ENCODE measurements around the gene MAN2A1. TPM values are rescaled to one million over a fixed set of nuclear protein-coding genes. Genes with fewer than 3 reads are reported as not detected.

Gene MAN2A1
- total RNA-seq, 2 experiments from 2014 or later, result 50.1 to 52.3 TPM

- no peaks in the 10 kb centered on the region for H3K27me3 Mint-ChIP-seq (ENCODE audit: low read depth)
- peak overlapping the region; percentile 41 for H3K27ac Mint-ChIP-seq
- DNase-seq, result no peak
- intact Hi-C loops (cut with micrococcal nuclease), result no loop called here
- H3K4me3 Mint-ChIP-seq, result no peak overlapping the region
- H3K36me3 Mint-ChIP-seq (ENCODE audit: low read depth), result peaks cover 41% of the 10 kb centered on the region
- peaks cover 20% of the 10 kb centered on the region for H3K4me1 Mint-ChIP-seq (ENCODE audit: low read depth)
- CTCF ChIA-PET, result interaction anchor here (0.6 to 1.1 kb wide), 2 partner anchors 18 to 32 kb away, joined by 3 to 4 read pairs; no protein-coding TSS in a partner anchor
- no peaks in the 10 kb centered on the region for H3K9me3 Mint-ChIP-seq
These were observed 80.0 kb downstream of the MAN2A1 start for GRCh38 chr5:109769597-109770291.

GRCh38 chr5:109775130-109775529, 85.4 kb downstream of the MAN2A1 start:
- H3K9me3 Mint-ChIP-seq, result no peaks in the 10 kb centered on the region
- DNase-seq, result no peak
- CTCF ChIA-PET, result interaction anchor here (0.7 kb wide), 1 partner anchor 79 kb away, joined by 3 read pairs; no protein-coding TSS in a partner anchor
- H3K27ac Mint-ChIP-seq, result no peak overlapping the region
- H3K4me1 Mint-ChIP-seq (ENCODE audit: low read depth), result peaks cover 9% of the 10 kb centered on the region
- no peak overlapping the region for H3K4me3 Mint-ChIP-seq
- no peaks in the 10 kb centered on the region for H3K27me3 Mint-ChIP-seq (ENCODE audit: low read depth)
- intact Hi-C loops (cut with micrococcal nuclease), result no loop called here
- H3K36me3 Mint-ChIP-seq (ENCODE audit: low read depth), result peaks cover 30% of the 10 kb centered on the region

GRCh38 chr5:109779036-109779735, 89.5 kb downstream of the MAN2A1 start:
- H3K4me1 Mint-ChIP-seq (ENCODE audit: low read depth), result peaks cover 6% of the 10 kb centered on the region
- H3K27me3 Mint-ChIP-seq (ENCODE audit: low read depth), result no peaks in the 10 kb centered on the region
- no peak overlapping the region for H3K27ac Mint-ChIP-seq
- CTCF ChIA-PET, result no interaction called here
- H3K4me3 Mint-ChIP-seq, result no peak overlapping the region
- intact Hi-C loops (cut with micrococcal nuclease), result no loop called here
- no peak for DNase-seq
- H3K36me3 Mint-ChIP-seq (ENCODE audit: low read depth), result peaks cover 21% of the 10 kb centered on the region
- no peaks in the 10 kb centered on the region for H3K9me3 Mint-ChIP-seq

GRCh38 chr5:109784687-109785086, 95.0 kb downstream of the MAN2A1 start:
- DNase-seq, result no peak

DNA sequence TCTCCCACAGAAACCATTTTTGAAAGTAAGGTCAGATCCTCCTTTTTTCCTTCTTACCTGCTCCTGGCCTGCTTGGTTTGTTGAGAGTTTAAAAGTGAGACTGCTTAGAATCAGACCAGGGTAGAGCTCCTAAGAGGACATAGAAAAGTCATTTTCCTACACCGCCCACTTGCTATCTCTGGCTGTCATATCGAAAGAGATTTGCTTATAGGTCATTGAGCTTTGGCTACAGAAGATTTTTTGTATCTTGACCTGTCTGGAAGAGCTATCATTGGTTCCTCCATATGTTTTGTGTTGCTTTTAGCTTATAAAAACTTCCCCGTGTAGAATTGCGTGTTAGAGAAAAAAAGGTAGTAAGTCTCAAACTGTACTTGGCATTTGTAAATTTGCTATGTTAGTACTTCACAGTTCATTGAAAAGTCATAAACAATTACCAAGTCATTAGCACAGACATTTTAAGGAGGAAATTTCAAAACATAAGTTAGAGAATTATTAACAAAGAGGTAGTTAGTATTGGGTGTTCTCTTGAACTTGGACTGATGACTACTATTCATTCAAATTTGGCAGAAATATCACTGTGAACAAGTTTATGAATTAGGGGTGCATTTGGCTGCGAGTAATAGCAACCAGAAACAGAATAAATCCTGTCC, 96.6 kb downstream of the MAN2A1 start:
- peaks cover 26% of the 10 kb centered on the region for H3K36me3 Mint-ChIP-seq (ENCODE audit: low read depth)
- H3K9me3 Mint-ChIP-seq, result no peaks in the 10 kb centered on the region
- no peak overlapping the region for H3K27ac Mint-ChIP-seq
- CTCF ChIA-PET, result interaction anchor here (1.7 kb wide), 1 partner anchor 98 kb away, joined by 3 read pairs; no protein-coding TSS in a partner anchor
- H3K27me3 Mint-ChIP-seq (ENCODE audit: low read depth), result no peaks in the 10 kb centered on the region
- no peak overlapping the region for H3K4me3 Mint-ChIP-seq
- no peak for DNase-seq
- H3K4me1 Mint-ChIP-seq (ENCODE audit: low read depth), result peaks cover 20% of the 10 kb centered on the region
- intact Hi-C loops (cut with micrococcal nuclease), result loop anchor here (5.0 kb wide), 1 partner anchor 151 kb away; no protein-coding TSS in a partner anchor

More at GRCh38 chr5:109784687-109785086, 95.0 kb downstream of the MAN2A1 start:
- H3K27me3 Mint-ChIP-seq (ENCODE audit: low read depth), result no peaks in the 10 kb centered on the region
- peaks cover 20% of the 10 kb centered on the region for H3K4me1 Mint-ChIP-seq (ENCODE audit: low read depth)
- H3K27ac Mint-ChIP-seq, result no peak overlapping the region
- no peak overlapping the region for H3K4me3 Mint-ChIP-seq
- peaks cover 26% of the 10 kb centered on the region for H3K36me3 Mint-ChIP-seq (ENCODE audit: low read depth)
- CTCF ChIA-PET, result interaction anchor here (0.6 to 1.7 kb wide), 2 partner anchors 66 to 96 kb away, joined by 3 read pairs; no protein-coding TSS in a partner anchor
- intact Hi-C loops (cut with micrococcal nuclease), result loop anchor here (5.0 kb wide), 1 partner anchor 153 kb away; no protein-coding TSS in a partner anchor
- H3K9me3 Mint-ChIP-seq, result no peaks in the 10 kb centered on the region

- intact Hi-C loops (cut with micrococcal nuclease), result loop anchor here (2.0 to 5.0 kb wide), 2 partner anchors 100 to 149 kb away; partner anchors contain the start of gene MAN2A1
- peaks cover 20% of the 10 kb centered on the region for H3K4me1 Mint-ChIP-seq (ENCODE audit: low read depth)
- no peak overlapping the region for H3K27ac Mint-ChIP-seq
- no peaks in the 10 kb centered on the region for H3K9me3 Mint-ChIP-seq
- H3K36me3 Mint-ChIP-seq (ENCODE audit: low read depth), result peaks cover 36% of the 10 kb centered on the region
- DNase-seq, result no peak
- no peaks in the 10 kb centered on the region for H3K27me3 Mint-ChIP-seq (ENCODE audit: low read depth)
- CTCF ChIA-PET, result no interaction called here
- H3K4me3 Mint-ChIP-seq, result no peak overlapping the region
These were observed 98.9 kb downstream of the MAN2A1 start for GRCh38 chr5:109788596-109788995.

- Mint-ChIP-seq H3K9me3 (no peaks in the 10 kb centered on the region), H3K4me1 (ENCODE audit: low read depth) (peaks cover 13% of the 10 kb centered on the region), H3K27me3 (ENCODE audit: low read depth) (no peaks in the 10 kb centered on the region), H3K4me3 (no peak overlapping the region), H3K36me3 (ENCODE audit: low read depth) (peaks cover 48% of the 10 kb centered on the region), H3K27ac (no peak overlapping the region)
- intact Hi-C loops (cut with micrococcal nuclease), result no loop called here
- CTCF ChIA-PET, result no interaction called here
- DNase-seq, result no peak
These were observed 102.9 kb downstream of the MAN2A1 start for GRCh38 chr5:109792613-109793012.

DNA sequence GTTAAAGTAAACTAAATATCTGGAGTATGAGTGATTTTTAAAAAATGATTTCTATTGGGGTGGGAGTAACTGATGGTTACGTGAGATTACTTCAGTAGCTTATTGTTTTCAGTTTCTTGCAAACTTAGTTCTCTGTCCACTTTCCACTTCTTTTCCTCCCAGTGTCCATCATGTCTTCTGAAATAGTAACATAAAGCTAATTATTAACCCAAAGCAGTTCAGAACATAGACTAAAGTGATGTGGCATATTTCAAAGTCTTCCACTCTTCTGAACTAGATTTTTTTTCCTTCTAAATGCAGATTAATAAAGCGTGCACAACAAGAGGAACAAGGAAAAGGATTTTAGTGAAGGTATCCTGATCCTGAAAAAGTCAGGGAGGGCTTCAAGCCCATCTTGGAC, 114.1 kb downstream of the MAN2A1 start:
- no peak for DNase-seq
- H3K27me3 Mint-ChIP-seq (ENCODE audit: low read depth), result no peaks in the 10 kb centered on the region
- peaks cover 30% of the 10 kb centered on the region for H3K36me3 Mint-ChIP-seq (ENCODE audit: low read depth)
- CTCF ChIA-PET, result no interaction called here
- H3K4me1 Mint-ChIP-seq (ENCODE audit: low read depth), result peaks cover 2% of the 10 kb centered on the region
- intact Hi-C loops (cut with micrococcal nuclease), result no loop called here
- no peak overlapping the region for H3K27ac Mint-ChIP-seq
- no peaks in the 10 kb centered on the region for H3K9me3 Mint-ChIP-seq
- H3K4me3 Mint-ChIP-seq, result no peak overlapping the region

DNA sequence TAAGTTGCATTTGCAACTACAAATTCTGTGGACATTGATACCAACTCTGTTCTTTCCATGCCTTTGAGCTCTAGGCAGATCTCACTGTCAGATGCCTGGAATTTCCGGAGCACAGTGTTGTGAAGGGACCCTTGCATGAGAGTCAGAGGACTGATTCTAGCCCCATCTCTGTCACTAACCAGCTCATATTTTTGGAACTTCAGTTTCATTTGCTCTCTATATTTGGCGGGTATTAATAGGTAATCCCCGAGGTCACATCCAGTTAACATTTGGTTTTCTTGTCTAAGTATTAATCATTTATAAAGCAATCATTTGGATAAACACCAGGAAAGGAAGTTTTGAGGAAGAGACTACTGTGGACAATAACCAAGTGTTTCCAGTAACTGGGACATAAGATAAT, 115.7 kb downstream of the MAN2A1 start:
- H3K9me3 Mint-ChIP-seq, result peaks cover 1% of the 10 kb centered on the region
- no peak overlapping the region for H3K27ac Mint-ChIP-seq
- CTCF ChIA-PET, result no interaction called here
- intact Hi-C loops (cut with micrococcal nuclease), result no loop called here
- no peak for DNase-seq
- H3K27me3 Mint-ChIP-seq (ENCODE audit: low read depth), result no peaks in the 10 kb centered on the region
- peaks cover 8% of the 10 kb centered on the region for H3K4me1 Mint-ChIP-seq (ENCODE audit: low read depth)
- H3K4me3 Mint-ChIP-seq, result no peak overlapping the region
- peaks cover 38% of the 10 kb centered on the region for H3K36me3 Mint-ChIP-seq (ENCODE audit: low read depth)

DNA sequence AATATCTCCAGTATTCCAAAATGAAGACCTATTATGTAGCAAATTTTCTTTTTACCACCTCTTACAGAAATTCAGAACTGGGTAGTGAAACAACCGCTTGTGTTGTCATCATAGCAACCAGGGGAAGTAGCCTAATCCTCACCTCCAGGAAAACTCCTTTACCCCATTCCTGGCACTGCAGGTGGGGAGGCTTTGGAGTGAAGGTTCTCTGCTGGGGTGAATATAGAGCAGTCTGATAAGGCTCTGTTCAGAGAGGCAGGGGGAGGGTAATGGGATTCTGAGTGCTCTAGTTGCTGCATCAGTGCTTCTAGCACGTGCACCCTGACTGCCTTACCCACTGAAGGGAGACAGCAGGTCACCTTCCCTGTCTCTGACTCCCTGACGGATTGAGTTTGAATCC, 116.2 kb downstream of the MAN2A1 start:
- Mint-ChIP-seq H3K36me3 (ENCODE audit: low read depth) (peaks cover 39% of the 10 kb centered on the region), H3K27ac (no peak overlapping the region), H3K9me3 (peaks cover 1% of the 10 kb centered on the region), H3K4me3 (no peak overlapping the region), H3K4me1 (ENCODE audit: low read depth) (peaks cover 8% of the 10 kb centered on the region), H3K27me3 (ENCODE audit: low read depth) (no peaks in the 10 kb centered on the region)
- CTCF ChIA-PET, result no interaction called here
- intact Hi-C loops (cut with micrococcal nuclease), result no loop called here
- no peak for DNase-seq

- Mint-ChIP-seq H3K4me1 (ENCODE audit: low read depth) (peaks cover 8% of the 10 kb centered on the region), H3K9me3 (peaks cover 1% of the 10 kb centered on the region), H3K36me3 (ENCODE audit: low read depth) (peaks cover 39% of the 10 kb centered on the region), H3K27me3 (ENCODE audit: low read depth) (no peaks in the 10 kb centered on the region), H3K27ac (no peak overlapping the region), H3K4me3 (no peak overlapping the region)
- CTCF ChIA-PET, result no interaction called here
- intact Hi-C loops (cut with micrococcal nuclease), result no loop called here
- DNase-seq, result no peak
These were observed 123.0 kb downstream of the MAN2A1 start for GRCh38 chr5:109812698-109813097.

- DNase-seq, result no peak
- H3K9me3 Mint-ChIP-seq, result no peaks in the 10 kb centered on the region
- H3K4me3 Mint-ChIP-seq, result no peak overlapping the region
- no peaks in the 10 kb centered on the region for H3K4me1 Mint-ChIP-seq (ENCODE audit: low read depth)
- intact Hi-C loops (cut with micrococcal nuclease), result no loop called here
- H3K27ac Mint-ChIP-seq, result no peak overlapping the region
- H3K27me3 Mint-ChIP-seq (ENCODE audit: low read depth), result no peaks in the 10 kb centered on the region
- peaks cover 34% of the 10 kb centered on the region for H3K36me3 Mint-ChIP-seq (ENCODE audit: low read depth)
- CTCF ChIA-PET, result no interaction called here
These were observed 127.0 kb downstream of the MAN2A1 start for GRCh38 chr5:109816732-109817131.

Measured in activated naive CD4-positive, alpha-beta T cell treated with anti-CD3 and anti-CD28 coated beads for 36 hours (primary cell).